Myocyte (in vitro differentiated cells): ENCODE results near the gene SEPTIN8. TPM values are rescaled to one million over a fixed set of nuclear protein-coding genes. Genes with fewer than 3 reads are reported as not detected.
A peak's percentile ranks its signal among the peaks of the same experiment; 100 is the strongest.

Experiments used
- DNase-seq: peaks from one replicate; pipeline ENCODE4 v3.0.0-alpha.2; 2012; ENCODE audit warnings: low read depth
- total RNA-seq: library from RNA; depleted of rRNA; stranded (reverse); fragments of >200 nt; gene quantifications from 2 replicates; pipeline ENCODE4 v1.2.3, GENCODE V29; 2014

The SEPTIN8 gene
- total RNA-seq, 1 donor from 2014 or later: 25.3 TPM

- no peak for DNase-seq
Observed at GRCh38 chr5:132785365-132785764, 8.3 kb upstream of the SEPTIN8 start.

- DNase-seq: no peak
Observed at GRCh38 chr5:132782101-132782500, 5.1 kb upstream of the SEPTIN8 start.

- DNase-seq: no peak
Observed at GRCh38 chr5:132781029-132781428, 4.0 kb upstream of the SEPTIN8 start.

- DNase-seq: no peak
Observed at GRCh38 chr5:132780577-132780976, 3.5 kb upstream of the SEPTIN8 start.

- no peak for DNase-seq
Observed at GRCh38 chr5:132779961-132780360, 2.9 kb upstream of the SEPTIN8 start.

- no peak for DNase-seq
Observed at GRCh38 chr5:132778856-132779255, 1.8 kb upstream of the SEPTIN8 start.

GRCh38 chr5:132778129-132778528 is 1.1 kb upstream of the SEPTIN8 start:
- no peak for DNase-seq

- no peak for DNase-seq
Observed at GRCh38 chr5:132776938-132777208, 166 bp downstream of the SEPTIN8 start.

GRCh38 chr5:132776131-132776937 is 705 bp downstream of the SEPTIN8 start:
- no peak for DNase-seq

- no peak for DNase-seq
Observed at GRCh38 chr5:132775476-132775961, 1.5 kb downstream of the SEPTIN8 start.

GRCh38 chr5:132774896-132775295 is 2.1 kb downstream of the SEPTIN8 start:
- no peak for DNase-seq

GRCh38 chr5:132774406-132774805 is 2.6 kb downstream of the SEPTIN8 start:
- DNase-seq: no peak

- DNase-seq: no peak
Observed at GRCh38 chr5:132773601-132774355, 3.3 kb downstream of the SEPTIN8 start.

GRCh38 chr5:132773114-132773513 is 3.9 kb downstream of the SEPTIN8 start:
- DNase-seq: peak; percentile 56

GRCh38 chr5:132772291-132773070 is 4.6 kb downstream of the SEPTIN8 start:
- DNase-seq: peak; percentile 54

GRCh38 chr5:132771503-132771998 is 5.5 kb downstream of the SEPTIN8 start:
- peak; percentile 92 for DNase-seq

- no peak for DNase-seq
Observed at GRCh38 chr5:132770476-132771159, 6.4 kb downstream of the SEPTIN8 start.

- no peak for DNase-seq
Observed at GRCh38 chr5:132768485-132768868, 8.6 kb downstream of the SEPTIN8 start.

GRCh38 chr5:132767150-132767549 is 9.9 kb downstream of the SEPTIN8 start:
- DNase-seq: no peak

GRCh38 chr5:132766806-132767055 is 10.3 kb downstream of the SEPTIN8 start:
- no peak for DNase-seq

GRCh38 chr5:132766020-132766805 is 10.8 kb downstream of the SEPTIN8 start:
- no peak for DNase-seq
